Memory B cell (primary cell): Measurements from ENCODE around the gene TMEM52.
"Not testable (repeated sequence)": the region's sequence is repeated elsewhere in the genome, so short reads cannot be mapped to it uniquely, and the experiment has no call there.

Experiments used
- ATAC-seq: fragments of 150-1000 bp; cut with Tn5 transposase; 2 replicates; pipeline ENCODE4 v1.10.0; 2021; ENCODE audit warnings: low read depth, mild to moderate bottlenecking, moderate library complexity
- DNase-seq, 2 donors: peaks; one replicate each; pipeline ENCODE4 v3.0.0; 2022; ENCODE audit warnings: low spot score in 2 of 2
- H3K27ac Mint-ChIP-seq: one replicate; pipeline ENCODE4 v1.8.0; 2022; ENCODE audit warnings: mild to moderate bottlenecking, moderate library complexity, mixed read lengths
- H3K27me3 Mint-ChIP-seq: one replicate; pipeline ENCODE4 v1.8.0; 2022; ENCODE audit warnings: mixed read lengths
- H3K36me3 Mint-ChIP-seq: one replicate; pipeline ENCODE4 v1.8.0; 2022; ENCODE audit warnings: mild to moderate bottlenecking, mixed read lengths
- H3K4me1 Mint-ChIP-seq: one replicate; pipeline ENCODE4 v1.8.0; 2022; ENCODE audit warnings: mixed read lengths
- H3K4me3 Mint-ChIP-seq: one replicate; pipeline ENCODE4 v1.8.0; 2022; ENCODE audit warnings: mild to moderate bottlenecking, moderate library complexity, mixed read lengths
- H3K9me3 Mint-ChIP-seq: one replicate; pipeline ENCODE4 v1.8.0; 2022; ENCODE audit warnings: mixed read lengths

Gene TMEM52

DNA sequence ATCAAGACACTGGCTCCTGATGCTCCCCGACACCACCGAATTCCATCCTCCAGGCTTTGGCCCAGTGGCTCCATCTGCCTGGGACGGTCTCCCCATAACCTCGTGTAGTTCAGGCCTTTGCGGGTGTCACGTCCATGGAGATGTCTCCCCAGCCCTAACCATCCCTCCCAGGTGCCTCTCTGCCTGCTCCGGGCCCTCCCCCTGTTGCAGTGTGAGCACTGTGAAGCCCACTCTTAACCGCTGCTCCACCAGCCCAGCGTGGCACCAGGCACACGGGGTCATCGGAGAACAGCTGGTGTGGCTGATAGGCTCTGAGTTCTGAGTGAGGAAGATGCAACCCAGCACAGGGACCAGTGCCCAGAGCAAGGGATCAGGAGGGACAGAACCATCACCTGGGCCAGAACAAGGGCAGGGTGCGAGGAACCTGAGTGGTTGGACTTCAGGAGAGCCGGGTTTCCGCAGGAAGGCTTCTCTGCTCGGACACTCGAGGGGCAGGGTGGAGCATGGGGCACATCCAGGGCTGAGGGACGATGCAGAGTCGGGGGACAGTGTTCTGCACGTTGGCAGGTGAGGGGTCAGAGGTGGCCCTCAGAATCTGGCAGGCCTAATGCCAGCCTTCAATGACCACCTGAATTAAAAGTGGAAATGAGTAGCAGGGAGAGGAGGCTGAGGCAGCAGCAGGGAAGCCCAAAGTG lies 25.6 kb downstream of the TMEM52 start:
- Mint-ChIP-seq H3K4me1 (peaks cover 35% of the 10 kb centered on the region), H3K36me3 (no peaks in the 10 kb centered on the region), H3K27ac (no peak overlapping the region), H3K27me3 (peaks cover 6% of the 10 kb centered on the region), H3K9me3 (no peaks in the 10 kb centered on the region), H3K4me3 (no peak overlapping the region)
- ATAC-seq (no peak), DNase-seq (no peak)

DNA sequence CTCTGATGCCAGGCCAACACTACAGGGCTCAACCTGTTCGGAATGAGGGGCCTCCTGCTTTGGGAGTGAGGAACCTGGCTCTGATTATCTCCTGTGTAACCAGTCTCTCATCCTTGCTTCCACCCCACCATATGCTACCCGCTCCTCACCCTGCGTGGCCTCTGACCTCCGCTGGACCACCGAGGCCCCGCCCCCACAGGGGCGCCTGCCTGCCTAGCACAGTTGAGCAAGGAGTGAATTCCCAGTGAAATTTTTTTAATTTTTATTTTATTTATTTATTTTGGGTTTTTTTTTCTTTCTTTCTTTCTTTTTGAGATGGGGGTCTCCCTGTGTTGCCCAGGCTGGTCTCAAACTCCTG lies 26.3 kb downstream of the TMEM52 start:
- Mint-ChIP-seq H3K27ac (peak overlapping the region; percentile 92), H3K27me3 (peaks cover 6% of the 10 kb centered on the region), H3K9me3 (no peaks in the 10 kb centered on the region), H3K36me3 (no peaks in the 10 kb centered on the region), H3K4me1 (peaks cover 37% of the 10 kb centered on the region), H3K4me3 (peak overlapping the region; percentile 89)
- DNase-seq (no peak), ATAC-seq (no peak)

DNA sequence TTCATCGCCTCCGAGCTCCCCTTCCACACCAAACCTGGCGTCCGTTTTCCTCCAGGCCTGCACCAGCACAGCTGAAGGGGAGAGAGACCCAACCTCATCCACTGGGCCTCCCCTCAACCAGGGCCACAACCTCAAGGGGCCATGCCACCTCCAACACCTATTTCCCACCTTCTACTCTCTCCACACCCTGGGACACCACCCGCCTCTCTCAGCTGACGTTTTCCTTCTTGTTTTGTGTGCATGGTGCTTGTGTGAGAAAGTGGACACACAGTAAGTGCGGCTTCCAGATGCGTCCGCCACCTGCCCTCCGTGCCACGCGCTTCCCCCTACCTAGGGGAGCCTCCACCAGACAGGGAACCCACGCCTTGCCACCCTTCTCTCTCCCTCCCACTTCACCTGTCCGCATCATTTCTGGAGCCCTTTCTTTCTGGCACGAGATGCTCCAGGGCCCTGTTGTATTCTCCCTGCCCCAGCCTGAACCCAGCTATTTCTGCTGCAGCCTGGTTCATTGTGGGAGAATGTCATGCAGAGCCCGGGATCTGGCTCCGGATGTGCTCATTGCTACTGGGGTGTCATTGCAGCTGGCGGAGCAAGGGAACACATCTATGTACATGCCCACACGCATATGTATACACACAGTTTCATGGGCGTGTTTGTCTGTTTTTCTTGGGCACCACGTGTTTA lies 26.9 kb downstream of the TMEM52 start:
- Mint-ChIP-seq H3K27me3 (peaks cover 6% of the 10 kb centered on the region), H3K36me3 (no peaks in the 10 kb centered on the region), H3K27ac (peak overlapping the region; percentile 92), H3K4me3 (peak overlapping the region; percentile 89), H3K4me1 (peaks cover 37% of the 10 kb centered on the region), H3K9me3 (no peaks in the 10 kb centered on the region)
- no peak for ATAC-seq
- DNase-seq, result no peak

DNA sequence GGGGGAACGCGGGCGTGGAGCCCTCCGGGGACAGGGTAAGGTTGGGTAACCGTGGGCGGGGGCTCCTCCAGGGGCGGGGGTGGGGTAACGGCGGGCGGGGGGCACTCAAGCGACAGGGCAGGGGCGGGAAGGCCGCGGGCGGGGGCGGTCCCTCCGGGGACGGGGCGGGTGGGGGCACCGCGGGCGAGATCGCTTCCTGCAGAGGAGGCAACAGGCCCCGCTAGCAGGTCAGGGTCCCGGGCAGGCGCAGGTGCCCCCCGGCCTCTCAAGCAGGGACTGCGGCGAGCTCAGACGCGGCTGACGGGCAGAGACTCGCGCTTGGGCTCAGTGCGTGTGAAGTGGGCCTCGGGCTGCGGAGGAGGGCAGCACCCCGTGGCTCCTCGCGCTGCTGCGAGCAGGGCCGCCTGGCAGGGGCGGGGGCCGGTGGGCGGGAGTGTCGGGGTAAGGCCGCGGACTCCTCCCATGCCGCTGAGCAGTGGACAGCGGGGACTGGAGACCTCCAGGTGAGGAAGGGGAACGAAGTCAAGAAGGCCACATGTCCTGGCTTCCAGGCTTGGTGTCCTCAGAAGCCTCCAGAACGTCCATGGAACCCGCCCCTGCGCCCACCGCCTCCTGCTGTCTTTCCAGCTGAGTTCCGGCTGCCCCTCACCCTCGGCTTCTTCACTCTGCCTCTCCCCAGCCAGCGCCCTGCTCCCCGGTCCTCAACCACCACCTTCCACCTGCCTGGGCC lies 27.6 kb downstream of the TMEM52 start:
- Mint-ChIP-seq H3K27ac (peak overlapping the region; percentile 92), H3K36me3 (no peaks in the 10 kb centered on the region), H3K9me3 (no peaks in the 10 kb centered on the region), H3K27me3 (peaks cover 6% of the 10 kb centered on the region), H3K4me1 (peaks cover 41% of the 10 kb centered on the region), H3K4me3 (peak overlapping the region; percentile 89)
- DNase-seq (peak in 1 of 2 donors; percentile 58), ATAC-seq (peak; percentile 31)

GRCh38 chr1:1890506-1891348 lies 28.4 kb downstream of the TMEM52 start, which contains the start of gene GNB1:
TSS of gene GNB1 (minus strand) at chr1:1891087. CDS start at chr1:1825453, 65,634 bp downstream.
- Mint-ChIP-seq H3K9me3 (no peaks in the 10 kb centered on the region), H3K36me3 (peaks cover 2% of the 10 kb centered on the region), H3K4me3 (peak within 1 kb of the TSS; percentile 89), H3K4me1 (peaks cover 39% of the 10 kb centered on the region), H3K27me3 (peaks cover 1% of the 10 kb centered on the region), H3K27ac (peak within 1 kb of the TSS; percentile 92)
- peak; percentile 91 to 95 for DNase-seq
- peak; percentile 77 for ATAC-seq

DNA sequence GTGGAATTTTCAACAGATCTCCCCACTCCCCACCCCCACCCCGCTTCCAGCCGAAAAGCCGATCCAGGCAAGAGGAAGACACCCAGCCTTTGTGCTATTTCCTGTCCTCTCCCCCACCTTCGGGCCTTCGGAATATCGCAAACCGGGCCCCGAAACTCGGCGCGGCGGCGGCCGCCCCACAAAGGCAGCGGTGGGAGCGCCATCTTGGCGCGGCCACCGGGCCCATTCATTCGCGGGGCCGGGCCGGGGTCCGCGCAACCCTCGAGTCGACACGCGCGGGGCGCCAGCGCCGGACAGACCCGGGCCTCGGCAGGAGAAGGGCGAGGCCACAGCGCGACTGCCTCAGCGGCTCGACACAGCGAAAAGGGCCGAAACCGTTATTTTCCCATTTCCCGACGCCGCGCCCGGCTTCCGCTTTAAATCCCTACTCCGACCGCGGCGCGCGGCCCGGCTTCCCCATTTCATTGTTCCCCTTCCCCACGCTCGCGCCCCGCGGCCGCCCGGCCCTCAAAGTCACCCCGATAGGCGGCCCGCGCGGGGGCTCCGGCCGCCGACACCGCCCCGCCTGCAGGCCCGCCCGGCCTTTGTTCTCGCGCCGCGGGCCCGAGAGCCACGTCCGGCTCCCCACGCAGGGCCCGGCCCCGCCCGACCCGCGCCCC lies 29.1 kb downstream of the TMEM52 start:
- ATAC-seq (peak; percentile 38), DNase-seq (peak; percentile 49 to 68)
- Mint-ChIP-seq H3K27ac (peak overlapping the region; percentile 86), H3K9me3 (no peaks in the 10 kb centered on the region), H3K4me1 (peaks cover 36% of the 10 kb centered on the region), H3K27me3 (no peaks in the 10 kb centered on the region), H3K4me3 (peak overlapping the region; percentile 89), H3K36me3 (peaks cover 2% of the 10 kb centered on the region)

DNA sequence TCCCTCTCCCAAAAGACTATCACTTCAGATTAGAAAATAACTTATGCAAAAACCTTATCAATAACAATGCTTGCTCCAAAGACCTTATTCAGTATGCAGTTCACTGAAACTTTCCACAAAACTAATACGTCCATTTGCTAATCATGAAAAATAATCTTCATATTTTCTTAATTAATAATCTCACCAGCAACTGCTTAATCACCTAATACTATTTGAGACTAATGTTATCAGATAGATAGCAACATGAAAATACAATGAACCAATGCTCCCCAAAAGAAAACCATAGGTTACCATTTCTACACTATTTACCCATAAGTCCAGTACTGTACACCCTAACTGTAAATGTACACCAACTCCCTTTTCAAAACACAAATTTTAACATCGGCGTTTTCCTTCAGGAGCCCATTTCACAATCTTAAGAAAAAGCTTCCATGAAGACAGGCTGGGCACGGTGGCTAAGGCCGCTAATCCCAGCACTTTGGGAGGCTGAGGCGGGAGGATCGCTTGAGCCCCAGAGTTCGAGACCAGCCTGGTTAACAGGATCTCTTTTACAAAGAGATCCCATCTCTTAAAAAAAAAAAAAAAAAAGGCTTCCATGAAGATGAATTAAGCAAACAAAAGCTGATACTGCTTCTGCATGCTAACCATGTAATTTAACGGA lies 29.9 kb downstream of the TMEM52 start:
- no peak for ATAC-seq
- Mint-ChIP-seq H3K9me3 (no peaks in the 10 kb centered on the region), H3K4me1 (peaks cover 31% of the 10 kb centered on the region), H3K36me3 (peaks cover 2% of the 10 kb centered on the region), H3K27ac (peak overlapping the region; percentile 86), H3K4me3 (peak overlapping the region; percentile 89), H3K27me3 (no peaks in the 10 kb centered on the region)
- DNase-seq, result no peak

- Mint-ChIP-seq H3K4me3 (peak overlapping the region; percentile 21), H3K4me1 (peaks cover 37% of the 10 kb centered on the region)
- not testable (repeated sequence) for ATAC-seq, DNase-seq, H3K27ac Mint-ChIP-seq, H3K36me3 Mint-ChIP-seq, H3K9me3 Mint-ChIP-seq, H3K27me3 Mint-ChIP-seq
Measured at GRCh38 chr1:1883890-1884289, 35.2 kb downstream of the TMEM52 start.

GRCh38 chr1:1883092-1883873 lies 35.8 kb downstream of the TMEM52 start:
- no peaks in the 10 kb centered on the region for H3K9me3 Mint-ChIP-seq
- H3K4me1 Mint-ChIP-seq, result peaks cover 40% of the 10 kb centered on the region
- no peak overlapping the region for H3K27ac Mint-ChIP-seq
- no peaks in the 10 kb centered on the region for H3K27me3 Mint-ChIP-seq
- peaks cover 9% of the 10 kb centered on the region for H3K36me3 Mint-ChIP-seq
- peak overlapping the region; percentile 56 for H3K4me3 Mint-ChIP-seq
- ATAC-seq, result peak; percentile 19
- no peak for DNase-seq

- DNase-seq (no peak), ATAC-seq (no peak)
- H3K27ac Mint-ChIP-seq, result peak overlapping the region; percentile 71
- H3K4me3 Mint-ChIP-seq, result peak overlapping the region; percentile 50
- no peaks in the 10 kb centered on the region for H3K9me3 Mint-ChIP-seq
- H3K27me3 Mint-ChIP-seq, result no peaks in the 10 kb centered on the region
- peaks cover 13% of the 10 kb centered on the region for H3K36me3 Mint-ChIP-seq
- H3K4me1 Mint-ChIP-seq, result peaks cover 42% of the 10 kb centered on the region
Measured at GRCh38 chr1:1881727-1882126, 37.4 kb downstream of the TMEM52 start.

DNA sequence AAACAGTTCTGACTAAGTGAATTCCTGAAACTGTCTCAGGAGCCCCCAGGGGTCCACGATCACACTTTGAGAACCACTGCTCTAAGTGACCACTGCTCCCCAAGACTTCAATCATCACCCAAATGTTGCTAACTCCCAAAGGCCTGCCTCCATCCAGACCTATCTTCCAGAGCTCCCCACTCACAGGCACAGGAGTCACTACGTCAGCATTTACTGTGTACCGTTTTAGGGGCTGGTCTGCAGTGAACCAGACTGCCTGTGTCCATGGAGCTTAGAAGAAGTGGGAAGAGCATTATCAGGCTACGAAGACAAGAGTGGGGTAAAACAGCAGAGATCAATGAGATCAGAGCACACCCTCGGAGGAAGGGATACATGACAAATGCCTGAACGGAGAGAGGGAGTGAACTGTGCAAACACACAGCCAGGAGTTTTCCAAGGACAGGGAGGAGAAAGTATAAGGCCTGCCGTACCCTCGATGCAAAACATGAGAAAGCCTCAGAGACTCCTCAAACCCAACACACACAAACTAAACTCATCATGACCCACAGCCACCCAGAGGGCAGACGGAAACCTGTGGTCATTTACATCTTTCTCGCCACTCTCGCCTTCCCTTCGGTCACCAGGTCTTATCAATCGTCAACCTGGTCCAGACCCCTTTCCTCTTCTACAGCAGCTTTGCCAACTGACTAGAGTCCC lies 38.3 kb downstream of the TMEM52 start:
- Mint-ChIP-seq H3K27me3 (no peaks in the 10 kb centered on the region), H3K4me1 (peaks cover 46% of the 10 kb centered on the region), H3K27ac (peak overlapping the region; percentile 71), H3K4me3 (peak overlapping the region; percentile 50), H3K36me3 (peaks cover 15% of the 10 kb centered on the region), H3K9me3 (no peaks in the 10 kb centered on the region)
- DNase-seq, result no peak
- ATAC-seq, result no peak

DNA sequence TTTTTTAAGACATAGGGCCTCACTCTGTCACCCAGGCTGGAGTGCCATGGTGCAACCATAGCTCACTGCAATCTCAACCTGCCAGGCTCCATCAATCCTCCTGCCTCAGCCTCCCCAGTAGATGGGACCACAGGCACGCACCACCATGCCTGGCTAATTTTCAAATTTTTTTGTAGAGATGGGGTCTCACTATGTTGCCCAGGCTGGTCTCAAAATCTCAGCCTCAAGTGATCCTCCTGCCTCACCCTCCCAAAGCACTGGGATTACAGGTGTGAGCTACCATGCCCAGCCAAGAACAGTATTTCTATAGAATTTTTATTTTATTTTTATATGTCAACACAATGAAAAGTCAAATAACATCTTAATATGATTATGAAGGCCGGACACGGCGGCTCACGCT lies 39.1 kb downstream of the TMEM52 start:
- Mint-ChIP-seq H3K27ac (peak overlapping the region; percentile 17), H3K27me3 (no peaks in the 10 kb centered on the region), H3K36me3 (peaks cover 15% of the 10 kb centered on the region), H3K4me3 (no peak overlapping the region), H3K9me3 (no peaks in the 10 kb centered on the region), H3K4me1 (peaks cover 50% of the 10 kb centered on the region)
- no peak for ATAC-seq
- no peak for DNase-seq
